Measurements from ENCODE around the gene BICD1. TPM values are rescaled to one million over a fixed set of nuclear protein-coding genes. Genes with fewer than 3 reads are reported as not detected.
A peak's percentile ranks its signal among the peaks of the same experiment; 100 is the strongest.

BICD1 gene
- polyA plus RNA-seq, 5 donors = 10.4 to 20.1 (median 16.9) TPM

DNA sequence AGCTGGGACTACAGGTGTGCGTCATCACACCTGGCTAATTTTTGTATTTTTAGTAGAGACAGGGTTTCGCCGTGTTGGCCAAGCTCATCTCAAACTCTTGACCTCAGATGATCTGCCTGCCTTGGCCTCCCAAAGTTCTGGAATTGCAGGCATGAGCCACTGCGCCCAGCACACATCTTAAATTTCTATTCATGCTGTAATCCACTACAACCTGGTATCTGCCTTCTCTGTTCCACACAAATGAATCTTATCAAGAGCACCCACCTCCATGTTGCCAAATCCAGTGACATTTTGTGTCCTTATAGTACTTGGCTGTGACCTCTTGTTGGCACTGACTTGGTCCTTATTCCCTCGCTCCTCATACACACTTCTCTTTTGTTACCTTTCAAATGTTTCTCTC is 5.8 kb upstream of the BICD1 start:
- no peak for DNase-seq

- DNase-seq = no peak
Measured at GRCh38 chr12:32102234-32102633, 4.4 kb upstream of the BICD1 start.

GRCh38 chr12:32104572-32105355 is 1.9 kb upstream of the BICD1 start:
- no peak for DNase-seq

- DNase-seq = no peak
Measured at GRCh38 chr12:32105986-32106516, 596 bp upstream of the BICD1 start.

- DNase-seq = peak in 1 of 2 donors; percentile 12
Measured at GRCh38 chr12:32107359-32108267, 966 bp downstream of the BICD1 start.

DNA sequence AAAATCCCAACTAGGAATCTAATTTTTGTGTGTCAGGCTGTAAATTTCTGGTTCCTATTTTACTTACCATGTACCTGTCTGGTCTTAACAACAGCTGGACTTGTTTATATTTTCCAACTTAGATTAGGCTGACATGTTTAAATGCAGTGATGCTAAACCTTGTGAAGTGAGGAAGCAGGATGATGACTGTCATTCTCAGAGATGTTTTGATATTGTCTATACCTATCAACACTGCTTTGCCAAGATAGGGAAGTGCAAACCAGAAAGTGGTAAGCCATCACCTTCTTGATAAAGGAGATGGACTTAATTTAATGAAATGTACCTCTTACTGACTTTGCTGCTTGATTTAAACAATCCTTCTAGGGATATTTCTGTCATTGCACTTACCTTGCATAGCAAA is 2.1 kb downstream of the BICD1 start:
- no peak for DNase-seq

DNA sequence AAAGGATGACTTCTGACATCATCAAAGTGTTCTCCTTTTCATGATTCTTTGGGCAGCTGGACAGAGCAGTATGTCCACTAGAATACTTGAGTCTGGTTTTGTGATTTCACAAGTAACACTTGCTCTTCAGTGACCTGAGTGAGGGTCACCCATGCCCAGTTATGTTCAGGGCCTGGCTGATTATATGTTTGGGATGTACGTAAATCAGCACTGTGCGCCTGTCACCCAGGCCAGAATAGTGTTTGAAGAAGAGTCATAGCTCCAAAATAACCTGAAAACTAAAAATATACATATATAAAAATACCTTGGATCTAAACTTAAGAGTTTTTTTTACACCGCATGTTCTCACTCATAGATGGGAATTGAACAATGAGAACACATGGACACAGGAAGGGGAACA is 3.8 kb downstream of the BICD1 start:
- no peak for DNase-seq

DNA sequence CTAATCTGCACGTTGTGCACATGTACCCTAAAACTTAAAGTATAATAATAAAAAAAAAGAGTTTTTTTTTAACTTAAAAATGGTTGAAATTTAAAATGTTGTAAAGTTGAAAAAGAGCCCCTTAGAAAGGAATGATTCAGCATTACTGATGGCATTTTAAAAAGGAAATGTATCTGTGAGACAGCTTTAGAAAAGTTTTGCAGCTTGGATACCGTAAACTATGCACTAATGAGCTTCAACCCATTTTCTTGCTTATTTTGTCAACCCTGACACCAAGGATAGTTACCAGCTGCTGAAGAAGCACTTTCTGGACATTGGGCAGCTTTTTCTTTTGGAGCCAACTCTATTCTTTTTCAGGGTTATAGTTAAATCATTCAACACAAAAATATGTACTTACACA is 4.3 kb downstream of the BICD1 start:
- DNase-seq = no peak

DNA sequence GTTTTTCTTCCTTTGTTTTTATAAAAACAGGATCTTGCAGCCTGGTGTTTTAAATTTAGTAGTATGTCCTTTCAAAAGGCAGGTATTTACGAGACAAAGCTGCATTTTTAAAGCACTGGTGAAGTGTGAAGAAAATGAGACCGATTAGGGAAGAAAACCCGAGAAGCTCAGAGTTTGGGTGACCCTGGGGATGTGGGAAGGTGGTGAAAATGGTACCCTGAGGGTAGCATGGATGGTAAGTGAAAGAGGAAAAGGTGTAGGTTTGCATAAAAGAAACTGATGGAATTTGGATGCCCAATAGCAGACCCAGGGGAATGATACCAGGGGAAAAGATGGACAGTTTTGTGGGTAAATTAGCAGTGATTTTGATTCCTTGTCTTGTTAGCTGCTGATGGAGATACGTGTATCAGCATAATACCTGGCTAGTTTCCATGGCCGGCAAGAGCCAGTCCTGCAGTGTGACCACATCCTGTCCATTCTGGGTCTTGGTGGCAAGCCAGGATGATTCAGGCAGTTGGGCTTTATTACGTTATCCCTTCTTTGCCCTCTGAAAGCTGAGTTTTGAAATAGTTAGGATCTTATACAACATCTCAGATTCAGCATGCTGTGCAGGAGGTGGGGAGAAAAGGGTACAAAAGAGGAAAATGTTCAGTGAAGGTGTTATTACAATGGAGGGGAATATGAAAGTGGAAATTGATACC is 8.9 kb downstream of the BICD1 start:
- DNase-seq = peak in 1 of 2 donors; percentile 54

GRCh38 chr12:32116897-32117296 is 10.2 kb downstream of the BICD1 start:
- DNase-seq = no peak

- no peak for DNase-seq
Measured at GRCh38 chr12:32117316-32117715, 10.7 kb downstream of the BICD1 start.

DNA sequence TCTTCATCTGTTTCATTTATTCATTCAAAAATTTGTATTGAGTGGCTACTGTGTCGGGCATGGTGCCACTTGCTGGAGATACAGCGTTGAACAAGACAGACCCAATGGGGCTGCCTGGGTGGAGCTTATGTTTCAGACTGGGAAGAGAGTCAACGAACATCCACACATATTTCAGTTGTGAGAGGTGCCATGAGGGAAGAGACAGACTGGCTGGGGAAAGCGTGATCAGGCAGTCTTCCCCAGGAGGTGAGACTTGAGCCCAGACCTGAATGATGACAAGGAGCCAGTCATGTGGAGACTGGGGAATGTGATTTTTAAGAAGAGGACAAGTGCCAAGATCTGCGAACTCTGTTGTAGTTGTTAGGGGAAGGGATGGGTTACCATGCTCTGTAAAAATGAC is 12.2 kb downstream of the BICD1 start:
- DNase-seq = no peak

DNA sequence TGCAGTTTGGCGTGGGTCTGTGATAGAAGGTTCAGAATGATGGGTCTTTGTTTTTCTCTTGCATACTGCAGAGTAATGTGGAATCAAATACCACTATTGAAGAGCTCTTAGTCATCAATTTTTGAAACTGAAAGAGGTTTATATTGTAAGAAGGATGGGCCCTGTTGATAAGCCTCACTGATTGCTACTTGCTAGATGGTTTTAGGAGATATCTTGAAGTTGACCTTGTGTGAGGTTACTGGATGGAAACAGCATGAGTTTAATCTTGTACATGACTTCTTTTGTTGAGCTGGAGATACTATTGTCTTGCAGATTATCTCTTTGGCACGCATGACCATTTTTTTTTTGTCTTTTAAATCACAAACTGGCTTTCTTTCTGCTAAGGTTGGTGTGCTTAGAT is 13.8 kb downstream of the BICD1 start:
- no peak for DNase-seq

DNA sequence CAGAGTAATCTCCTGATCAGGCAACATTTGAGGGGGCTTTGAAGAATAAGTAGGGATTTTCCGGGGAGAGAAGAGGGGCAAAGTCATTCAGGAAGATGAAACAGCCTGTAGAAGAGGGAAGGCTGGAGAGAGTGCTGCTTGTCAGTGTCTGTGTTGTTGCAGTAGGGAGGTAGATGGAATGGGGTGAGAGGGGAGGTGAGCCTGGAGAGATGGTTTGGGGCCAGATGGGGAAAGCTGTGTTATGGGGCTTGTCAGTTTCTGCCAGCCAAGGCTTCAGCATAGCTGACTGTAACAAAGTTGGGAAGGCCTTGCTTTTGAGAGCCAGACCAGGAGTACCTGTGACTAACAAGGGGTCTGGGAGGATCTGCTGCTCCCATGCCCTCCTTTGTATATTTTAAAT is 18.0 kb downstream of the BICD1 start:
- no peak for DNase-seq

GRCh38 chr12:32125455-32126084 is 18.9 kb downstream of the BICD1 start:
- no peak for DNase-seq

DNA sequence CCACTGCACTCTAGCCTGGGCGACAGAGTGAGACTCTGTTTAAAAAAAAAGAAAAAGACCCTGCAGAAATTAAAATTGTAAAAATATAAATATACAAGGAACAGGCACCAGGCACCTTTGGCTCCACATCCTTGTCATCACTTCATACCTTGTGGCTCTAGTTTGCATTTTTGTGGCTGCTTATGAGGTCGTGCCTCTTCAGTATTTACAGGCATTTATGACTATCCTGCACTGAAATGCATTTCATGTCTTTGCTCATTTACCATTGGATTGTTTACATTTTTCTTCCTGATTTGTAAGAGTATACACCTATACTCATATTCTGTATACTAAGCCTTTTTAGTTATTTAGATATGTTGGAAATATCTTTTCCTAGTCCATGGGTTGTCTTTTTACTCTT is 20.1 kb downstream of the BICD1 start:
- no peak for DNase-seq

GRCh38 chr12:32131666-32132065 is 25.0 kb downstream of the BICD1 start:
- no peak for DNase-seq

GRCh38 chr12:32134101-32134888 is 27.6 kb downstream of the BICD1 start:
- DNase-seq = no peak

- no peak for DNase-seq
Measured at GRCh38 chr12:32135967-32136366, 29.3 kb downstream of the BICD1 start.

DNA sequence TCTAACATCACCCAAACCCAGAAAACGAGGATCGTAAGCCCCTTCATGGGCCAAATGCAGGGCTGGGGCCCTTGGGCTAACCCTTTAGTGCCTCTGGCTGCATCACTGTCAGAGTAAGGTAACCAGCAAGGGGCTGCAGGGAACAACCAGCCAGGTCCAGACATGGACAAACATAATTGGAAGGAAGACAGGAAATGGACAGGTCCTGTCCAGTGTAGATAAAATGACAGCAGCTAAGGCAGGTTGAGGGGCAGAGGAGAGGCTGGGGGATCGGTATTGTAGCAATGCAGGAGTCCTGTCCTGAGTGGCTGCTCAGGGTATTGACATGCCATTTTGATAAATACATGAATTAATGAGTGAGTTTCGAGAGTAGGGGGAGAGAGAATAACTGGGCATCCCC is 29.8 kb downstream of the BICD1 start:
- DNase-seq = no peak

- no peak for DNase-seq
Measured at GRCh38 chr12:32139064-32139421, 32.4 kb downstream of the BICD1 start.

Data from right lung (tissue), 5 donors.